Skeletal muscle tissue (tissue), 4 donors: ENCODE data around the gene MEX3C. TPM values are rescaled to one million over a fixed set of nuclear protein-coding genes. Genes with fewer than 3 reads are reported as not detected.

Experiments used
- H3K27ac ChIP-seq: one replicate; pipeline ENCODE4 v1.7.0; 2013; ENCODE audit warnings: mild to moderate bottlenecking, low read depth, low read length, inconsistent platforms
- H3K27me3 ChIP-seq, 3 donors: one replicate each; pipeline ENCODE4 v1.7.0; 2013; ENCODE audit warnings: low read length in 3 of 3; ENCODE audit not compliant: control insufficient read depth in 3 of 3, insufficient read depth in 3 of 3
- H3K36me3 ChIP-seq, 3 donors: one replicate each; pipeline ENCODE4 v1.7.0; 2013; ENCODE audit warnings: low read length in 3 of 3; ENCODE audit not compliant: control insufficient read depth in 3 of 3, insufficient read depth in 3 of 3
- H3K4me1 ChIP-seq, 3 donors: one replicate each; pipeline ENCODE4 v1.7.0; 2013; ENCODE audit warnings: low read length in 3 of 3, mild to moderate bottlenecking in 3 of 3; ENCODE audit not compliant: control insufficient read depth in 3 of 3, insufficient read depth in 3 of 3
- H3K4me3 ChIP-seq, 3 donors: one replicate each; pipeline ENCODE4 v1.7.0; 2013; ENCODE audit warnings: low read length in 3 of 3
- H3K9ac ChIP-seq, 3 donors: one replicate each; pipeline ENCODE4 v1.7.0; 2013; ENCODE audit warnings: low read length in 3 of 3, mild to moderate bottlenecking in 3 of 3, moderate library complexity in 2 of 3, low read depth in 1 of 3
- H3K9me3 ChIP-seq, 3 donors: one replicate each; pipeline ENCODE4 v1.7.0; 2013; ENCODE audit warnings: low read length in 3 of 3; ENCODE audit not compliant: control insufficient read depth in 3 of 3
- total RNA-seq: library from RNA; depleted of rRNA; stranded (reverse); fragments of >200 nt; gene quantifications from one replicate; pipeline ENCODE4 v1.2.3, GENCODE V29; 2014
- donor health status: Osteomylitis.

Gene MEX3C
- total RNA-seq, 1 donor from 2014 or later = 37.6 TPM

GRCh38 chr18:51212606-51213005 is 15.1 kb upstream of the MEX3C start:
- no peak overlapping the region for H3K4me3 ChIP-seq
- H3K27me3 ChIP-seq = no peaks in the 10 kb centered on the region
- no peaks in the 10 kb centered on the region for H3K4me1 ChIP-seq
- no peak overlapping the region for H3K27ac ChIP-seq
- H3K9me3 ChIP-seq = no peaks in the 10 kb centered on the region
- no peak overlapping the region for H3K9ac ChIP-seq
- H3K36me3 ChIP-seq = no peaks in the 10 kb centered on the region

DNA sequence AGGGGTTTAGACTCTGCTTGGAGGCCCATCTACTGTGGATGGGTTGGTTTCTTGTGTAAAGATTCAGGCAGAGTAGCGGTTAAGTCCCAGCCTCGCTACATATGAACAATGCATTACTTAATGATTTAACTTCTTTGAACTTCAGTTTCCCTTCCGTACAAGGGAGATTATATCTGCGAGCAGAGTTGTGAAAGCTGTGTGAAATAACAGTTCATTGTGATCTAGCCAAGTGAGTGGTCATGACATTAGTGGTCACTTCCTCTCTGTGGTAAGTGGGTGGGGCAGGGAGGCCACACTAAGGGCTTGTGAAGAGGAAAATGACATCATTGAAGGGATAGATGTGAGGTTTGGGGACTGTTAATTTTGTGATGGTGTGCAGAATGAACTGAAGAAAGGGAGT is 14.1 kb upstream of the MEX3C start:
- H3K9me3 ChIP-seq = no peaks in the 10 kb centered on the region
- H3K27ac ChIP-seq = no peak overlapping the region
- no peaks in the 10 kb centered on the region for H3K27me3 ChIP-seq
- no peaks in the 10 kb centered on the region for H3K4me1 ChIP-seq
- no peak overlapping the region for H3K4me3 ChIP-seq
- H3K9ac ChIP-seq = no peak overlapping the region
- H3K36me3 ChIP-seq = no peaks in the 10 kb centered on the region

- Histone ChIP-seq H3K36me3 (no peaks in the 10 kb centered on the region), H3K9ac (peak overlapping the region; percentile 89 to 93 (median 92)), H3K9me3 (no peaks in the 10 kb centered on the region), H3K4me1 (peaks cover 23 to 32% (median 24%) of the 10 kb centered on the region in 3 donors), H3K27me3 (no peaks in the 10 kb centered on the region), H3K4me3 (peak overlapping the region; percentile 88 to 91 (median 91)), H3K27ac (peak overlapping the region; percentile 86)
These were observed 445 bp downstream of the MEX3C start for GRCh38 chr18:51196811-51197660.

GRCh38 chr18:51196118-51196810 is 1.2 kb downstream of the MEX3C start:
- peak overlapping the region; percentile 89 to 93 (median 92) for H3K9ac ChIP-seq
- H3K36me3 ChIP-seq = no peaks in the 10 kb centered on the region
- H3K9me3 ChIP-seq = no peaks in the 10 kb centered on the region
- peaks cover 26 to 35% (median 27%) of the 10 kb centered on the region in 3 donors for H3K4me1 ChIP-seq
- H3K4me3 ChIP-seq = peak overlapping the region; percentile 88 to 91 (median 91)
- peak overlapping the region; percentile 86 for H3K27ac ChIP-seq
- H3K27me3 ChIP-seq = no peaks in the 10 kb centered on the region

- Histone ChIP-seq H3K27ac (peak overlapping the region; percentile 86), H3K4me3 (peak overlapping the region; percentile 88 to 91 (median 91)), H3K36me3 (no peaks in the 10 kb centered on the region), H3K27me3 (no peaks in the 10 kb centered on the region), H3K9ac (peak overlapping the region; percentile 89 to 93 (median 92)), H3K9me3 (no peaks in the 10 kb centered on the region), H3K4me1 (peaks cover 29 to 38% (median 30%) of the 10 kb centered on the region in 3 donors)
These were observed 1.9 kb downstream of the MEX3C start for GRCh38 chr18:51195451-51196117.

DNA sequence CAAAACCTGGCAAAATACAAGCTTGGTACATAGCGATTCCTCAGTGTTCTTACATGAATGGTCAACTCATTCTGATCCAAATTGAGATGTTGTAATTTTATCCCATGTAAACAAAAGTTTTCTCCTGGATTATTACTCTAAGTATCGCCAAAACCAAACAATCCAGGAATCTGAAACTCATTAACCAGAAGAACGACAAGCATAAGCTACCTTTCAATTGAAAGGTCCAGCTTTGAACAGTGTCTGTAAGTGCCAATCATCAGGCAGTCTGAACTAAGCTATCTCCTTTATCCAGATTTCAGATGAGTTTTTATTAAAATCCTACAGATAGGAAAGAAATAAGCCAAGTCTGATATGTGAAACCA is 2.4 kb downstream of the MEX3C start:
- Histone ChIP-seq H3K4me3 (peak overlapping the region; percentile 88 to 91 (median 91)), H3K36me3 (no peaks in the 10 kb centered on the region), H3K9ac (peak overlapping the region in 2 of 3 donors; percentile 4 to 89), H3K27me3 (no peaks in the 10 kb centered on the region), H3K27ac (peak overlapping the region; percentile 86), H3K9me3 (no peaks in the 10 kb centered on the region), H3K4me1 (peaks cover 29 to 42% (median 30%) of the 10 kb centered on the region in 3 donors)

DNA sequence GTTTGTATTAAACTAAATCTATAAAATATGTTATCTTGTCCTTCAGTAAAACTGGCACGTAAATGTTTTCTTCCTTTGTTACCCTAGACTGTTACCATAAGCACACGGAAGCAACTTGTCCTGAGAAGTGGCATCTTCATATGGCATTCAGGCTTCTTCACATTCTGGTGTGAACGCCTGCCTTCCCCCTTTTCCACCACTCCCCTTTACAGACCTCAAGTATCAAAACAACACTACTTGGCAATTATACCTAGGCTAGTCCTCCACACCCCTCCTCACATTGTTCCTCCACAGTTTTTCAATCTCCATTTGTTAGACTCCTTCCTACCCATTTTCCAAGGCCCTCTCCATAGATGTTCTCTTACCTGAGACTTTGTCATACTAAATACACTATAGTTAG is 2.9 kb downstream of the MEX3C start:
- peaks cover 29 to 42% (median 30%) of the 10 kb centered on the region in 3 donors for H3K4me1 ChIP-seq
- H3K27ac ChIP-seq = peak overlapping the region; percentile 86
- H3K27me3 ChIP-seq = no peaks in the 10 kb centered on the region
- peak overlapping the region in 2 of 3 donors; percentile 91 for H3K4me3 ChIP-seq
- H3K9me3 ChIP-seq = no peaks in the 10 kb centered on the region
- no peaks in the 10 kb centered on the region for H3K36me3 ChIP-seq
- peak overlapping the region in 1 of 3 donors; percentile 4 for H3K9ac ChIP-seq

DNA sequence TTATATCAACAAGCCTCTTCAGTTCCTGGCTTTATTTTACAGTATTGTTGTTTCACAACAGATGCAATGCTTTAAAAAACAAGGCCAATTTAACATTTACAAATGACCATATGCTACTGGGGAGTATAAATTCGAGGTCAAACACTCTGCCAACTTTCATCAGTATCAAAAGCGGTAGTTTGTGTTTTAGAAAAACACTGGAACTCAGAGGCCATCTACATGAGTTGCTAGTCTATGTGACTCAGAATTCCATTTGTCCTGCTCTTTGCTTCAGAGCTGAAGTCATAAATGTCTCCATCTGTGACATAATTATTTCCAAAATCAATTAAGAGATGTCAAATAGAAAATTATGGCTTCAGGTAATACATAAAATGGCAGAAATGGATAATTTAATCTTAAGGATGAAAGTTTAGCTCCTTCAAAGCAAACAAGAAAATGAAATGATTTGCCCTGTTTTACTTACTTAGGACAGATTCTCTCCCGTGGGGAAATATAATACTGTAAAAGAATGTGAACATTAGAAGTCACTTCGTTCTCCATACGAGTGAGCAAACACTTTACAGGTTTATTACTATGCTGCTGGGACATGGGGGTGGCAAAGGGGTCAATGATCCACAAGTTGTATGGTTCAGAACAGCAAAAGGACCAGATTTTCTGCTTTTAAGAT is 3.7 kb downstream of the MEX3C start:
- Histone ChIP-seq H3K4me1 (peaks cover 29 to 42% (median 30%) of the 10 kb centered on the region in 3 donors), H3K9ac (no peak overlapping the region), H3K27ac (no peak overlapping the region)

GRCh38 chr18:51192696-51193095 is 4.8 kb downstream of the MEX3C start:
- Histone ChIP-seq H3K27ac (no peak overlapping the region), H3K27me3 (no peaks in the 10 kb centered on the region), H3K4me3 (no peak overlapping the region), H3K36me3 (no peaks in the 10 kb centered on the region), H3K9ac (no peak overlapping the region), H3K4me1 (peaks cover 29 to 42% (median 30%) of the 10 kb centered on the region in 3 donors), H3K9me3 (no peaks in the 10 kb centered on the region)

More for the DNA sequence above, 3.7 kb downstream of the MEX3C start:
- Histone ChIP-seq H3K36me3 (no peaks in the 10 kb centered on the region), H3K9me3 (no peaks in the 10 kb centered on the region), H3K27me3 (no peaks in the 10 kb centered on the region), H3K4me3 (no peak overlapping the region)
